ENCODE results near the gene ATG101. TPM values are rescaled to one million over a fixed set of nuclear protein-coding genes. Genes with fewer than 3 reads are reported as not detected.

ATG101 gene
- total and polyA plus RNA-seq, 2 of the 13 experiments (the other 11 are each of a cell fraction or from before 2014, with no cell fraction given), result 58.2 to 67.7 TPM

GRCh38 chr12:52056801-52057637, 12.8 kb upstream of the ATG101 start:
- H2AFZ ChIP-seq (ENCODE audit: low read length), result no peak overlapping the region
- H4K20me1 ChIP-seq (ENCODE audit: insufficient read depth, low read length), result peaks cover 7% of the 10 kb centered on the region; the same call in 1 of the 2 replicates
- in situ Hi-C loops (cut with HindIII; ENCODE audit: extremely low pct_ligation_motif_present, low pct_unique_long_range_greater_than_20kb), result no loop called here
- H3K79me2 ChIP-seq (ENCODE audit: insufficient read depth, low read length), result peaks cover 14% of the 10 kb centered on the region
- H3K4me3 ChIP-seq (replicated peaks in 1 of 3; ENCODE audit: insufficient read depth in 1 of 3, low read depth in 2 of 3, low read length in 3 of 3), result no peak overlapping the region
- no TSS peak for BruUV-seq (replicated peaks)
- no peak overlapping the region for H3K9ac ChIP-seq (ENCODE audit: insufficient read depth, low read depth, low read length)
- intact Hi-C loops (cut with micrococcal nuclease; ENCODE audit: unreplicated experiment), result no loop called here
- peaks cover 36% of the 10 kb centered on the region for H3K4me1 ChIP-seq (ENCODE audit: insufficient read depth, low read length)
- ATAC-seq, result no peak
- no peak overlapping the region for H3K4me2 ChIP-seq (ENCODE audit: low read depth, low read length)
- WGBS (ENCODE audit: low lambda C conversion rate), result 92% methylated on average over 13 of the region's 23 CpGs
- DNase-seq (ENCODE audit: low spot score), result no peak
- peaks cover 9 to 39% of the 10 kb centered on the region in 2 experiments for H3K36me3 ChIP-seq (replicated peaks in 1 of 2; ENCODE audit: control insufficient read depth in 1 of 2, insufficient read depth in 2 of 2, low read length in 2 of 2)
- no peak for FAIRE-seq
- CTCF ChIA-PET (ENCODE audit: low intra/inter-chr PET ratio, low total read pairs), result no interaction called here
- H3K9me3 ChIP-seq (ENCODE audit: low read length), result no peaks in the 10 kb centered on the region
- no peaks in the 10 kb centered on the region for H3K27me3 ChIP-seq (ENCODE audit: control insufficient read depth in 1 of 2, insufficient read depth in 2 of 2, low read length in 2 of 2)
- peak; percentile 75 for TF ChIP-seq AGO1 (IDR thresholded peaks at IDR 0.05; ENCODE audit: low read depth, low read length, poor library complexity, severe bottlenecking)
- TF ChIP-seq ZNF350 (CRISPR knock-in tag; IDR thresholded peaks at IDR 0.05; ENCODE audit: borderline replicate concordance, low read depth), result no peak
- POLR2A ChIA-PET, result no interaction called here
- H3K27ac ChIP-seq (ENCODE audit: extremely low read length, insufficient read depth, low read length), result no peak overlapping the region

GRCh38 chr12:52057638-52058576, 11.9 kb upstream of the ATG101 start:
- 96% methylated on average over 13 of the region's 14 CpGs for WGBS (ENCODE audit: low lambda C conversion rate)
- in situ Hi-C loops (cut with HindIII; ENCODE audit: extremely low pct_ligation_motif_present, low pct_unique_long_range_greater_than_20kb), result no loop called here

More at GRCh38 chr12:52057638-52058576, 11.9 kb upstream of the ATG101 start:
- no peak for DNase-seq (ENCODE audit: low spot score)
- intact Hi-C loops (cut with micrococcal nuclease; ENCODE audit: unreplicated experiment), result no loop called here
- no peaks in the 10 kb centered on the region for H3K27me3 ChIP-seq (ENCODE audit: control insufficient read depth in 1 of 2, insufficient read depth in 2 of 2, low read length in 2 of 2)
- FAIRE-seq, result no peak
- no TSS peak for BruUV-seq (replicated peaks)
- H3K27ac ChIP-seq (ENCODE audit: extremely low read length, insufficient read depth, low read length), result no peak overlapping the region
- no peaks in the 10 kb centered on the region for H4K20me1 ChIP-seq (ENCODE audit: insufficient read depth, low read length)
- no peak overlapping the region for H3K4me3 ChIP-seq (replicated peaks in 1 of 3; ENCODE audit: insufficient read depth in 1 of 3, low read depth in 2 of 3, low read length in 3 of 3)
- CTCF ChIA-PET (ENCODE audit: low intra/inter-chr PET ratio, low total read pairs), result no interaction called here
- TF ChIP-seq, protein P1, sequence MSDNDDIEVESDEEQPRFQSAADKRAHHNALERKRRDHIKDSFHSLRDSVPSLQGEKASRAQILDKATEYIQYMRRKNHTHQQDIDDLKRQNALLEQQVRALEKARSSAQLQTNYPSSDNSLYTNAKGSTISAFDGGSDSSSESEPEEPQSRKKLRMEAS (IDR thresholded peaks at IDR 0.05), result no peak
- TF ChIP-seq, protein P2, sequence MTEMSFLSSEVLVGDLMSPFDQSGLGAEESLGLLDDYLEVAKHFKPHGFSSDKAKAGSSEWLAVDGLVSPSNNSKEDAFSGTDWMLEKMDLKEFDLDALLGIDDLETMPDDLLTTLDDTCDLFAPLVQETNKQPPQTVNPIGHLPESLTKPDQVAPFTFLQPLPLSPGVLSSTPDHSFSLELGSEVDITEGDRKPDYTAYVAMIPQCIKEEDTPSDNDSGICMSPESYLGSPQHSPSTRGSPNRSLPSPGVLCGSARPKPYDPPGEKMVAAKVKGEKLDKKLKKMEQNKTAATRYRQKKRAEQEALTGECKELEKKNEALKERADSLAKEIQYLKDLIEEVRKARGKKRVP (CRISPR knock-in tag; IDR thresholded peaks at IDR 0.05), result no peak
- no peak overlapping the region for H3K4me2 ChIP-seq (ENCODE audit: low read depth, low read length)
- POLR2A ChIA-PET, result no interaction called here
- no peak overlapping the region for H2AFZ ChIP-seq (ENCODE audit: low read length)
- H3K9me3 ChIP-seq (ENCODE audit: low read length), result no peaks in the 10 kb centered on the region
- no peak overlapping the region for H3K9ac ChIP-seq (ENCODE audit: insufficient read depth, low read depth, low read length)
- peaks cover 5% of the 10 kb centered on the region for H3K79me2 ChIP-seq (ENCODE audit: insufficient read depth, low read length)
- no peak for ATAC-seq
- peaks cover 36% of the 10 kb centered on the region for H3K4me1 ChIP-seq (ENCODE audit: insufficient read depth, low read length)
- peaks cover 9 to 39% of the 10 kb centered on the region in 2 experiments for H3K36me3 ChIP-seq (replicated peaks in 1 of 2; ENCODE audit: control insufficient read depth in 1 of 2, insufficient read depth in 2 of 2, low read length in 2 of 2)

All from HepG2 (cell line).